ENCODE data around the gene MEOX1.
"Not testable (repeated sequence)": the region's sequence is repeated elsewhere in the genome, so short reads cannot be mapped to it uniquely, and the experiment has no call there.

MEOX1 gene

GRCh38 chr17:43689814-43690213, 28.1 kb upstream of the MEOX1 start:
- Histone ChIP-seq H4K20me1 (ENCODE audit: insufficient read depth) (no peaks in the 10 kb centered on the region), H3K27me3 (ENCODE audit: insufficient read depth, low read depth) (peaks cover 7% of the 10 kb centered on the region; the same call in 1 of the 2 replicates), H2AFZ (ENCODE audit: low read depth) (no peak overlapping the region), H3K9ac (no peak overlapping the region), H3K79me2 (ENCODE audit: insufficient read depth, low read depth) (no peaks in the 10 kb centered on the region), H3K4me1 (ENCODE audit: low read depth, poor library complexity, severe bottlenecking) (no peaks in the 10 kb centered on the region), H3K4me3 (IDR thresholded peaks at IDR 0.05; ENCODE audit: insufficient read depth, low read depth, low read length) (no peak overlapping the region), H3K36me3 (ENCODE audit: insufficient read depth) (no peaks in the 10 kb centered on the region), H3K4me2 (no peak overlapping the region), H3K27ac (no peak overlapping the region)
- TF ChIP-seq CTCF (conservative IDR thresholded peaks at IDR 0.05; ENCODE audit: low read depth, low read length): no peak

- H2AFZ ChIP-seq (ENCODE audit: low read depth): no peak overlapping the region
- no peak for TF ChIP-seq CTCF (conservative IDR thresholded peaks at IDR 0.05; ENCODE audit: low read depth, low read length)
- H3K79me2 ChIP-seq (ENCODE audit: insufficient read depth, low read depth): no peaks in the 10 kb centered on the region
- H3K4me3 ChIP-seq (IDR thresholded peaks at IDR 0.05; ENCODE audit: insufficient read depth, low read depth, low read length): no peak overlapping the region
- no peaks in the 10 kb centered on the region for H3K4me1 ChIP-seq (ENCODE audit: low read depth, poor library complexity, severe bottlenecking)
- H4K20me1 ChIP-seq (ENCODE audit: insufficient read depth): no peaks in the 10 kb centered on the region
- H3K27me3 ChIP-seq (ENCODE audit: insufficient read depth, low read depth): peaks cover 7% of the 10 kb centered on the region; the same call in 1 of the 2 replicates
- no peak overlapping the region for H3K9ac ChIP-seq
- no peak overlapping the region for H3K4me2 ChIP-seq
- H3K27ac ChIP-seq: no peak overlapping the region
- H3K36me3 ChIP-seq (ENCODE audit: insufficient read depth): no peaks in the 10 kb centered on the region
These were observed 27.4 kb upstream of the MEOX1 start for GRCh38 chr17:43689131-43689530.

GRCh38 chr17:43686957-43687356, 25.2 kb upstream of the MEOX1 start:
- not testable (repeated sequence) for H4K20me1 ChIP-seq (ENCODE audit: insufficient read depth); H3K4me1 ChIP-seq (ENCODE audit: low read depth, poor library complexity, severe bottlenecking); H2AFZ ChIP-seq (ENCODE audit: low read depth); H3K4me2 ChIP-seq; H3K4me3 ChIP-seq (IDR thresholded peaks at IDR 0.05; ENCODE audit: insufficient read depth, low read depth, low read length); H3K9ac ChIP-seq; H3K79me2 ChIP-seq (ENCODE audit: insufficient read depth, low read depth); H3K27ac ChIP-seq; H3K36me3 ChIP-seq (ENCODE audit: insufficient read depth)
- peaks cover 11% of the 10 kb centered on the region; the same call in 1 of the 2 replicates for H3K27me3 ChIP-seq (ENCODE audit: insufficient read depth, low read depth)

GRCh38 chr17:43683928-43684653, 22.4 kb upstream of the MEOX1 start:
- Histone ChIP-seq H3K4me1 (ENCODE audit: low read depth, poor library complexity, severe bottlenecking) (no peaks in the 10 kb centered on the region), H3K36me3 (ENCODE audit: insufficient read depth) (no peaks in the 10 kb centered on the region), H3K79me2 (ENCODE audit: insufficient read depth, low read depth) (no peaks in the 10 kb centered on the region), H3K27me3 (ENCODE audit: insufficient read depth, low read depth) (peaks cover 15% of the 10 kb centered on the region; the same call in 1 of the 2 replicates), H3K4me2 (no peak overlapping the region), H3K9ac (no peak overlapping the region), H4K20me1 (ENCODE audit: insufficient read depth) (no peaks in the 10 kb centered on the region), H2AFZ (ENCODE audit: low read depth) (no peak overlapping the region), H3K27ac (no peak overlapping the region), H3K4me3 (IDR thresholded peaks at IDR 0.05; ENCODE audit: insufficient read depth, low read depth, low read length) (no peak overlapping the region)
- no peak for TF ChIP-seq CTCF (conservative IDR thresholded peaks at IDR 0.05; ENCODE audit: low read depth, low read length)

- H4K20me1 ChIP-seq (ENCODE audit: insufficient read depth): no peaks in the 10 kb centered on the region
- H3K9ac ChIP-seq: no peak overlapping the region
- H3K4me3 ChIP-seq (IDR thresholded peaks at IDR 0.05; ENCODE audit: insufficient read depth, low read depth, low read length): no peak overlapping the region
- H3K36me3 ChIP-seq (ENCODE audit: insufficient read depth): no peaks in the 10 kb centered on the region
- no peaks in the 10 kb centered on the region for H3K79me2 ChIP-seq (ENCODE audit: insufficient read depth, low read depth)
- no peak overlapping the region for H3K27ac ChIP-seq
- TF ChIP-seq CTCF (conservative IDR thresholded peaks at IDR 0.05; ENCODE audit: low read depth, low read length): no peak
- peaks cover 12% of the 10 kb centered on the region for H3K4me1 ChIP-seq (ENCODE audit: low read depth, poor library complexity, severe bottlenecking)
- H2AFZ ChIP-seq (ENCODE audit: low read depth): no peak overlapping the region
- H3K4me2 ChIP-seq: no peak overlapping the region
- H3K27me3 ChIP-seq (ENCODE audit: insufficient read depth, low read depth): peaks cover 9% of the 10 kb centered on the region; the same call in 1 of the 2 replicates
These were observed 18.7 kb upstream of the MEOX1 start for GRCh38 chr17:43680461-43680860.
